ENCODE measurements around the gene SERPINB3. TPM values are rescaled to one million over a fixed set of nuclear protein-coding genes. Genes with fewer than 3 reads are reported as not detected.

Gene SERPINB3
- not detected in 2 replicates for total RNA-seq

DNA sequence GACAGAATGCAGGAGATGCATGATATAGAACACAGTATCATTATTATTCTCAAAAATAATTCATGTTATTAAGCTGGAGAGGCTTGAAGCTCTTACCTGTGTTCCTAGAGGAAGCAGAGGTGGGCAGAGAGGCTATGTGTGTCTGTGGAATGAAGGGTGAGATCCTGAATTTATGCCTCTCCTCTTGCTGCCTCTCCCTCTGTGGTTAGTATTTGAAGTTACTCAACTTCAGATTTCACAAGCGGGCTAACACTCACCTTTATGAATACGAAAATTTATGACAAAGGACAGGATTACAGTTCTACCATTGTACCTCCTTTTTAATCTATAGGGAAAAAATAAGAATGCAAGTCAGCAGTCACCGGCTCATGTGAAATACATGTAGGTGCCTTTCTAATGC is at the start of gene SERPINB3:
TSS of gene SERPINB3 (minus strand) at position 144 of the 400 bp plus-strand sequence. CDS start 677 bp downstream, outside the sequence.

DNA sequence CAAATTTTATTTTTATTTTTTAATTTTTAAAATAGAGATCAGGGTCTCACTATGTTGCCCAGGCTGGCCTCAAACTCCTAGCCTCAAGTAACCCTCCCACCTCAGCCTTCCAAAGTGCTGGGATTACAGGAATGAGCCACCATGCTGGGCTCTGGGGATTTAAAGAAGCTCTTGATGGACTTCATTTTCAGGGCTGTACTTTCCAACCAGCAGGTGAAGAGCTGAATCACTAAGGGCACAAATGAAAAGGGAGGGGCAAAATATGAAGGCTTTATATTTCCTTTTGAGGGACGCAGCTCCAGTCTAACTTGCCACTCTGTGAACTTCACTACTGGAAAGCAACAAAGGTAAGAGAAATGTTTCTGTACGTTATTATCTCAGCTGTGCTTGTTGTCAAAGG is 41.0 kb upstream of the SERPINB3 start, which contains the start of gene SERPINB11:
TSS of gene SERPINB11 (plus strand) at position 301 of the 400 bp plus-strand sequence. CDS start 7,234 bp downstream, outside the sequence.

DNA sequence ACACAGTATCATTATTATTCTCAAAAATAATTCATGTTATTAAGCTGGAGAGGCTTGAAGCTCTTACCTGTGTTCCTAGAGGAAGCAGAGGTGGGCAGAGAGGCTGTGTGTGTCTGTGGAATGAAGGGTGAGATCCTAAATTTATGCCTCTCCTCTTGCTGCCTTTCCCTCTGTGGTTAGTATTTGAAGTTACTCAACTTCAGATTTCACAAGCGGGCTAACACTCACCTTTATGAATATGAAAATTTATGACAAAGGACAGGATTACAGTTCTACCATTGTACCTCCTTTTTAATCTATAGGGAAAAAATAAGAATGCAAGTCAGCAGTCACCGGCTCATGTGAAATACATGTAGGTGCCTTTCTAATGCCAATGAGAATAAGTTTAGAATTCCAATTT is 17.6 kb downstream of the SERPINB3 start, which contains the start of gene SERPINB4:
TSS of gene SERPINB4 (minus strand) at position 115 of the 400 bp plus-strand sequence. CDS start 679 bp downstream, outside the sequence.

Other genes with a start within 250 kb of the SERPINB3 start
- gene VPS4B, start 239.4 kb downstream of the SERPINB3 start, total RNA-seq = 35.5 and 45.7 TPM in 2 replicates
- gene SERPINB5, start 184.9 kb downstream of the SERPINB3 start, total RNA-seq = 0.14 TPM in 1 of 2 replicates, not detected in the other
- gene SERPINB12, start 119.5 kb downstream of the SERPINB3 start, total RNA-seq = not detected in 2 replicates
- gene SERPINB13, start 74.5 kb downstream of the SERPINB3 start, total RNA-seq = not detected in 2 replicates
- 0.14 TPM in 1 of 2 replicates, not detected in the other for gene SERPINB4, start 17.6 kb downstream of the SERPINB3 start, total RNA-seq
- not detected in 2 replicates for gene SERPINB11, start 41.1 kb upstream of the SERPINB3 start, total RNA-seq
- 1.5 and 33.6 TPM in 2 replicates for gene SERPINB7, start 113.5 kb upstream of the SERPINB3 start, total RNA-seq
- gene SERPINB2, start 225.8 kb upstream of the SERPINB3 start, total RNA-seq = 211 and 212 TPM in 2 replicates
- gene SERPINB10, start 246.1 kb upstream of the SERPINB3 start, total RNA-seq = 0.57 and 1.1 TPM in 2 replicates